Neutrophil (primary cell): ENCODE data around the gene BST1.

Experiments used
- H3K27ac ChIP-seq: fragments of 200-600 bp; sonication (generic); 2 replicates; pipeline ENCODE4 v1.5.1; 2016; ENCODE audit warnings: mild to moderate bottlenecking, moderate library complexity
- H3K27me3 ChIP-seq: fragments of 200-600 bp; sonication (generic); 2 replicates; pipeline ENCODE4 v1.6.0; 2016; ENCODE audit warnings: mild to moderate bottlenecking
- H3K36me3 ChIP-seq: fragments of 200-600 bp; sonication (generic); 2 replicates; pipeline ENCODE4 v1.5.1; 2017
- H3K4me1 ChIP-seq, 2 experiments: fragments of 200-600 bp in 1 of 2; sonication (generic) in 1 of 2; 1 replicate in 1 of 2; 2 replicates in 1 of 2; pipeline versions ENCODE4 v1.5.1 to v1.6.1; 2013 to 2016; ENCODE audit warnings: low read depth in 1 of 2, low read length in 1 of 2, mild to moderate bottlenecking in 1 of 2, moderate library complexity in 1 of 2; ENCODE audit not compliant: control insufficient read depth in 1 of 2, insufficient read depth in 1 of 2
- H3K4me3 ChIP-seq, 2 experiments: fragments of 200-600 bp in 1 of 2; sonication (generic) in 1 of 2; 1 replicate in 1 of 2; 2 replicates in 1 of 2; pipeline ENCODE4 v1.5.1; 2013 to 2016; ENCODE audit warnings: low read depth in 1 of 2, low read length in 1 of 2, mild to moderate bottlenecking in 1 of 2, moderate library complexity in 1 of 2
- H3K9me3 ChIP-seq: fragments of 200-600 bp; sonication (generic); 2 replicates; pipeline ENCODE4 v1.5.1; 2016
- CTCF ChIP-seq: fragments of 200-600 bp; sonication (generic); IDR thresholded peaks from 2 replicates; pipeline ENCODE4 v1.5.1; 2016; ENCODE audit warnings: antibody characterized with exemption

BST1 gene

GRCh38 chr4:15665753-15666365 lies 37.0 kb upstream of the BST1 start:
- peak; percentile 23 for TF ChIP-seq CTCF
- no peaks in the 10 kb centered on the region for H3K27me3 ChIP-seq
- H3K9me3 ChIP-seq: no peaks in the 10 kb centered on the region
- H3K36me3 ChIP-seq: no peaks in the 10 kb centered on the region
- peak overlapping the region; percentile 99 for H3K27ac ChIP-seq
- peak overlapping the region; percentile 48 to 59 for H3K4me3 ChIP-seq
- H3K4me1 ChIP-seq: peaks cover 93 to 94% of the 10 kb centered on the region in 2 experiments

GRCh38 chr4:15667006-15667405 lies 35.9 kb upstream of the BST1 start:
- Histone ChIP-seq H3K36me3 (no peaks in the 10 kb centered on the region), H3K9me3 (no peaks in the 10 kb centered on the region), H3K27ac (peak overlapping the region; percentile 99), H3K4me1 (peaks cover 90 to 91% of the 10 kb centered on the region in 2 experiments), H3K4me3 (peak overlapping the region in 1 of 2 experiments; percentile 59), H3K27me3 (no peaks in the 10 kb centered on the region)
- no peak for TF ChIP-seq CTCF

GRCh38 chr4:15668566-15669435 lies 34.1 kb upstream of the BST1 start:
- no peak for TF ChIP-seq CTCF
- Histone ChIP-seq H3K27ac (peak overlapping the region; percentile 99), H3K4me1 (peaks cover 90 to 91% of the 10 kb centered on the region in 2 experiments)

GRCh38 chr4:15670576-15670975 lies 32.3 kb upstream of the BST1 start:
- Histone ChIP-seq H3K36me3 (no peaks in the 10 kb centered on the region), H3K27ac (peak overlapping the region; percentile 99)
- no peak for TF ChIP-seq CTCF

More at GRCh38 chr4:15668566-15669435, 34.1 kb upstream of the BST1 start:
- H3K4me3 ChIP-seq: no peak overlapping the region
- no peaks in the 10 kb centered on the region for H3K36me3 ChIP-seq
- H3K9me3 ChIP-seq: no peaks in the 10 kb centered on the region
- no peaks in the 10 kb centered on the region for H3K27me3 ChIP-seq

GRCh38 chr4:15672101-15672500 lies 30.8 kb upstream of the BST1 start:
- peak overlapping the region; percentile 81 for H3K27ac ChIP-seq
- H3K9me3 ChIP-seq: no peaks in the 10 kb centered on the region
- H3K27me3 ChIP-seq: no peaks in the 10 kb centered on the region
- H3K36me3 ChIP-seq: no peaks in the 10 kb centered on the region
- peaks cover 90 to 94% of the 10 kb centered on the region in 2 experiments for H3K4me1 ChIP-seq
- H3K4me3 ChIP-seq: no peak overlapping the region
- no peak for TF ChIP-seq CTCF

More at GRCh38 chr4:15670576-15670975, 32.3 kb upstream of the BST1 start:
- H3K4me1 ChIP-seq: peaks cover 90 to 91% of the 10 kb centered on the region in 2 experiments
- H3K4me3 ChIP-seq: no peak overlapping the region
- no peaks in the 10 kb centered on the region for H3K9me3 ChIP-seq
- H3K27me3 ChIP-seq: no peaks in the 10 kb centered on the region
